Measurements from ENCODE around the gene CAV3. TPM values are rescaled to one million over a fixed set of nuclear protein-coding genes. Genes with fewer than 3 reads are reported as not detected.

Gene CAV3
- total and polyA plus RNA-seq, 12 donors: not detected

GRCh38 chr3:8732413-8732812, 1.2 kb upstream of the CAV3 start:
- no peaks in the 10 kb centered on the region for H3K4me1 ChIP-seq (replicated peaks in 1 of 2)
- TF ChIP-seq POLR2A (IDR thresholded peaks at IDR 0.05) (no peak), CTCF (IDR thresholded peaks at IDR 0.05) (no peak)
- intact Hi-C loops (cut with DNase I): no loop called here
- no peaks in the 10 kb centered on the region for H3K9me3 ChIP-seq (replicated peaks in 1 of 3)
- WGBS, 4 donors: 71 to 93% (median 87%) methylated on average over 4 of the region's 4 CpGs
- H3K4me3 ChIP-seq: no peak overlapping the region
- DNase-seq: peak in 1 of 7 donors; percentile 4
- no peak overlapping the region for H3K27ac ChIP-seq
- H3K36me3 ChIP-seq (replicated peaks in 1 of 2): no peaks in the 10 kb centered on the region
- no peaks in the 10 kb centered on the region for H3K27me3 ChIP-seq

- Histone ChIP-seq H3K27ac (no peak overlapping the region), H3K4me1 (replicated peaks in 1 of 2) (no peaks in the 10 kb centered on the region), H3K27me3 (no peaks in the 10 kb centered on the region), H3K4me3 (no peak overlapping the region), H3K9me3 (replicated peaks in 1 of 3) (no peaks in the 10 kb centered on the region), H3K36me3 (replicated peaks in 1 of 2) (no peaks in the 10 kb centered on the region)
- no peak for DNase-seq
- TF ChIP-seq POLR2A (IDR thresholded peaks at IDR 0.05): no peak
- no peak for TF ChIP-seq CTCF (IDR thresholded peaks at IDR 0.05)
- intact Hi-C loops (cut with DNase I): no loop called here
- 86 to 95% (median 90%) methylated on average over 11 to 19 of the region's 19 CpGs for WGBS, 4 donors
Measured at GRCh38 chr3:8734137-8734878, 706 bp downstream of the CAV3 start.

DNA sequence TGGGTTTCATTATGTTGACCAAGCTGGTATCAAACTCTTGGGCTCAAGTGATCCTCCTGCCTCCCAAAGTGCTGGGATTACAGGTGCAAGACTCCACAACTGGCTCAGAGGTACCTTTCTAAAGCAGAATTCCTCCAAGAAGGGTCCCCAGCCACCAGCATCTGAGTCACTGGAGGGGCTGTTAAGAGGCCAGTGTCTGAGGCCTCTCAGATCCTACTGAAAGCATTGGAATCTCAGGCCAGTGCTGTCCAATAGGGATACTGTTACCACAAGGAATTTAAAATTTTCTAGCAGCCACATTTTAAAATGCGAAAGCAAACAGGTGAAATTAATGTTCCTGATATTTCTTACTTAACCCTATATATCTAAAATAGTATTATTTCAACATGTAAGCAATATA, 1.3 kb downstream of the CAV3 start:
- 93 to 100% (median 98%) methylated on average over 1 of the region's 1 CpG for WGBS, 4 donors
- intact Hi-C loops (cut with DNase I): no loop called here
- H3K9me3 ChIP-seq (replicated peaks in 1 of 3): no peaks in the 10 kb centered on the region
- no peaks in the 10 kb centered on the region for H3K27me3 ChIP-seq
- no peak for DNase-seq
- no peaks in the 10 kb centered on the region for H3K4me1 ChIP-seq (replicated peaks in 1 of 2)
- TF ChIP-seq CTCF (IDR thresholded peaks at IDR 0.05) (no peak), POLR2A (IDR thresholded peaks at IDR 0.05) (no peak)
- no peak overlapping the region for H3K27ac ChIP-seq
- H3K36me3 ChIP-seq (replicated peaks in 1 of 2): no peaks in the 10 kb centered on the region
- no peak overlapping the region for H3K4me3 ChIP-seq

DNA sequence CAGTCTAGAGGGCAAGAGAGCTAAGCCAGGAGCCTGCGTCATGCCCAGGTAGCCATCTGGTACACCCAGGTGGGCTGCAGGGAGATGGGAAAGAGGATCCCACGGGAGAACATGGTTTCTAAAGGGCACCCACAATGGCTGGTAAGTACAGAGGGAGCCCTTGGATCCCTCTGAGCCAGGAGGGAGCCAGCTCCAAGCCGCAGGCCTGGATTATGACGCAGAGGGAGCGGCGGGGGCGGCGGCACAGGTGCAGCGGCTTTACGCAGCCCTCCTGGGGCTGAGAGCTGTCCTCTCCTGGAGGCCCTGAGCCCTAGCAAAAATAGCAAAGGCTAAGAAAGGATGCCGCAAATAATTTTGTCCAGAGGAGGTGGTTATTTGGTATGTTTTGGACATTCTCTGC, 2.8 kb downstream of the CAV3 start:
- no peak overlapping the region for H3K27ac ChIP-seq
- no peaks in the 10 kb centered on the region for H3K27me3 ChIP-seq
- 91 to 96% (median 92%) methylated on average over 10 to 11 of the region's 11 CpGs for WGBS, 4 donors
- TF ChIP-seq POLR2A (IDR thresholded peaks at IDR 0.05): no peak
- no peaks in the 10 kb centered on the region for H3K9me3 ChIP-seq (replicated peaks in 1 of 3)
- H3K4me1 ChIP-seq (replicated peaks in 1 of 2): peaks cover 0 to 2% of the 10 kb centered on the region in 2 donors
- peak in 1 of 7 donors; percentile 13 for DNase-seq
- no peak overlapping the region for H3K4me3 ChIP-seq
- no peaks in the 10 kb centered on the region for H3K36me3 ChIP-seq (replicated peaks in 1 of 2)
- intact Hi-C loops (cut with DNase I): no loop called here

DNA sequence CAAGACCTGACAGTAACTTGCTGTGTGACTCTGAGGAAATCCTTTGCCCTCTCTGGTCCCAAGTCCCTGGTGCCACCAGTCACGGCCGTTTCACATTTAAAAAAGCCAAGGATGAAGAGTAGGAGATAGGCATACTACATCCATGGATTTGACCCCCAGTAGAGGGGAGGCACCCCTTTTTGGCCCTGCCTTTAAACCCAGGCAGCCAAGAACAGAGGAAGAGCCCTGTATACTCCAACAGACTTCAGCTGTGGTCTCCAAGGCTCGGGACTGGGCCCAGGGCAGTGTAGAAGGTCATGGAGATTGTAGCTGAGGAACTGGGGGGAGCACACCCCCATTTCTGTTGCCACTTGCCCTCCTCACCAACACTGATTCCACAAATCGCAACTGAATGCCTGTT, 3.7 kb downstream of the CAV3 start:
- 79 to 90% (median 87%) methylated on average over 2 to 4 of the region's 4 CpGs for WGBS, 4 donors
- Histone ChIP-seq H3K36me3 (replicated peaks in 1 of 2) (no peaks in the 10 kb centered on the region), H3K9me3 (replicated peaks in 1 of 3) (no peaks in the 10 kb centered on the region), H3K4me3 (no peak overlapping the region), H3K4me1 (replicated peaks in 1 of 2) (peaks cover 0 to 8% of the 10 kb centered on the region in 2 donors), H3K27me3 (no peaks in the 10 kb centered on the region), H3K27ac (no peak overlapping the region)
- no peak for TF ChIP-seq POLR2A (IDR thresholded peaks at IDR 0.05)
- DNase-seq: no peak
- intact Hi-C loops (cut with DNase I): no loop called here
